ENCODE data around the gene DCLK2. TPM values are rescaled to one million over a fixed set of nuclear protein-coding genes. Genes with fewer than 3 reads are reported as not detected.

The DCLK2 gene
- total RNA-seq, 1 donor from 2014 or later, result 32.6 TPM

DNA sequence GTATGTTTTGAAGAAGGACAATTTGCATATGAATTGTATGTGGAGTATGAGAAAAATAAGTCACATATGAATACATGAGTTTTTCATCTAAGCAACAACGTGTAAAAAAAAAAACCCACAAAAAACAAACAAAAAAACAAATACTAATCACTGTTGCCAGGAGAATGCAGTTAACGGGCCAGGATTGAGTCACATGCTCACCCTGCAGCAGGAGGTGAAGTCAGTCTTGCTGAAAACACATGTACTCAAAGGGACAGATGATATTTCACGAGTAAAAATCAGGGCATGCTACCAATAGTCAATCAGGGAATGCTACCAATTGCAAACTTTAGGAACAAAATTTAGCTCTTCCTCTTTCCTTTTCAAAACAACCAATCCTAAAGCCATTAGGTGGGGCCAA lies 10.4 kb upstream of the DCLK2 start:
- intact Hi-C loops (cut with DNase I), result no loop called here
- DNase-seq (ENCODE audit: low spot score), result no peak

GRCh38 chr4:150068300-150068960 lies 9.8 kb upstream of the DCLK2 start:
- intact Hi-C loops (cut with DNase I), result no loop called here
- no peak for DNase-seq (ENCODE audit: low spot score)

DNA sequence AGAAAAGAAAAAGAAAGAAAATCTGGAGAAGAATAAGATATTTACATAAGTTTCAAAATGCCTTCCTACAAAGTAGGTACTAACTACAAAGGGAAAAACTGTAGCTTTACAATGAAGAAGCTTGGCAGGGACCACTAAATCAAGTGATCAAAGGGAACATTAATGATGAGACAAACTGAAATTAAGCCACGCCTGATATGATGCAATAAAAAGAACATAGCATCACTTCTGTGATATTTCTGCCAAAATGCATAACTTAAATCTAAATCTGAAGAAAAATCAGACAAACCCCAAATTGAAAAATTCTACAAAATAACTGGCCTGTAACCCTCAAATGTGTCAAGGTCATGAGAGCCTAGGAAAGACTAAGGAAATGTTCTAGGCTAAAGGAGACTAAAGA lies 8.9 kb upstream of the DCLK2 start:
- intact Hi-C loops (cut with DNase I), result no loop called here

DNA sequence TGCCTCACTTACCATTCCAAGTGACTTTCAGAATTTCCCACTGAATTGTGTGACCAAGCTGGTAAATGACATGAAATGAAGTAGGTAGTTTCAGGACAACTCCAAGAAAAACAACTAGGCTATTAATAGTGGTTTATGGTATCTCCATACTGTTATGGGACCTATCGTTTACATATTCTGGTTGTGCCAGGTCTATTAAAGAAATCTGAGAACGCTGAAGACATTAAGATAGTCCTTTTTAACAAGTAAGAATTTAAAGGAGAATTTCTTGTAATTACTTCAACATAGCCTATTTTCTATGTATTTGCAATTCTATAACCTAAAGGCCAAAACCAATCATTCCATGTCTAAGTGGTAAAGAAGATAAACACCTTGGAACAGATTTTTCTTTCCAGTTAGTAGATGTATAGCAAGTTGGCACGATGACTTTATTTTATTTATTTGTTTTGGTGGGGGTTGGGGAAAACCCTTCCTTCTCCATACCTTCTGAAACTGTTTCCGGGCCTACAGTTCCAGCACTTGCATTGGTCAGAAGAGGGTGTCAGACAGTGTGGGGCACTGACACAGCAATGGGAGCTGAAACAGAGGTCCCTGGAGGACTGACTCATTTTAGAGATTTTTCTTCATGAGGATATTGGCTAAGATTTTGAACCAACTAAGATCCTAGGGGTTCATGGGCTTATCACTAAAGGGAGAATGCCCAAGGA lies 7.6 kb upstream of the DCLK2 start:
- intact Hi-C loops (cut with DNase I), result no loop called here
- DNase-seq (ENCODE audit: low spot score), result no peak

More for the DNA sequence above, 8.9 kb upstream of the DCLK2 start:
- DNase-seq (ENCODE audit: low spot score), result no peak

GRCh38 chr4:150072471-150072870 lies 5.8 kb upstream of the DCLK2 start:
- DNase-seq (ENCODE audit: low spot score), result no peak
- intact Hi-C loops (cut with DNase I), result no loop called here

- intact Hi-C loops (cut with DNase I), result no loop called here
- DNase-seq (ENCODE audit: low spot score), result no peak
Measured at GRCh38 chr4:150072906-150073714, 5.1 kb upstream of the DCLK2 start.

- intact Hi-C loops (cut with DNase I), result no loop called here
- no peak for DNase-seq (ENCODE audit: low spot score)
Measured at GRCh38 chr4:150074064-150074463, 4.2 kb upstream of the DCLK2 start.

DNA sequence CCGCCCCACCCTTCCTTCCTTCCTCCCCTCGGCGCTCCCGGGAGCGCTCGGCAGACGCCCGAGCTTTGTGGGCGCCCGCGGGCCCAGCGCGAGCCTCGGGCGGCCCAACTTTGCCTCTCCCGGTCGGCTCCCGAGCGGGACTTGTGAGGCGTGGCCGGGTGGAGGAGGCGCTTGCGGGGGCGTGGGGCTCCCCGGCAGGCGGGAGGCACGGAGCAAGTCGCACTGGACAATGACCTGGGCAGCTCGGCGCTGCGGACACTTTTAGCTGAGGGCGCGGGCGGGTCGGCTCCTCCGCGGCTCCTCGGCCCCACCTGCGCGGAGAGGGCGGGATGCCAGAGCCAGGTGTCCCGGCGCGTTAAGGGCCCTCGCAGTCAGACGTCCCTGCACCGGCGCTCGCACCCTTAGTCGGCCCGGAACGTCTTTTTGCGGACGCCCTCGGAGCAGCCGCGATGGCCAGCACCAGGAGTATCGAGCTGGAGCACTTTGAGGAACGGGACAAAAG lies 385 bp downstream of the DCLK2 start:
- peak; percentile 79 for DNase-seq (ENCODE audit: low spot score)

DNA sequence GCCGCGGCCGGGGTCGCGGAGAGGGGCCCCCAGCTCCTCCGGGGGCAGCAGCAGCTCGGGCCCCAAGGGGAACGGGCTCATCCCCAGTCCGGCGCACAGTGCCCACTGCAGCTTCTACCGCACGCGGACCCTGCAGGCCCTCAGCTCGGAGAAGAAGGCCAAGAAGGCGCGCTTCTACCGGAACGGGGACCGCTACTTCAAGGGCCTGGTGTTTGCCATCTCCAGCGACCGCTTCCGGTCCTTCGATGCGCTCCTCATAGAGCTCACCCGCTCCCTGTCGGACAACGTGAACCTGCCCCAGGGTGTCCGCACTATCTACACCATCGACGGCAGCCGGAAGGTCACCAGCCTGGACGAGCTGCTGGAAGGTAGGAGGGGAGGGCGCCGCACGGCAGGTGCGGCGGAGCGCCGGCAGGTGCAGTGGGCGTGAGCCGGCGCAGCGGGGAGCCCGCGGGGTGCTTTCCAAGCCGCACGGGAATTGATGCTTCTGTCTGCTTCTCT lies 886 bp downstream of the DCLK2 start:
- intact Hi-C loops (cut with DNase I), result loop anchor here (5.0 kb wide), 5 partner anchors 38 to 153 kb away; no protein-coding TSS in a partner anchor
- no peak for DNase-seq (ENCODE audit: low spot score)

More for the DNA sequence above, 385 bp downstream of the DCLK2 start:
- intact Hi-C loops (cut with DNase I), result loop anchor here (5.0 kb wide), 5 partner anchors 39 to 154 kb away; no protein-coding TSS in a partner anchor

- DNase-seq (ENCODE audit: low spot score), result no peak
- intact Hi-C loops (cut with DNase I), result no loop called here
Measured at GRCh38 chr4:150080337-150080736, 2.1 kb downstream of the DCLK2 start.

GRCh38 chr4:150080875-150081274 lies 2.6 kb downstream of the DCLK2 start:
- no peak for DNase-seq (ENCODE audit: low spot score)
- intact Hi-C loops (cut with DNase I), result no loop called here

GRCh38 chr4:150082241-150082640 lies 4.0 kb downstream of the DCLK2 start:
- intact Hi-C loops (cut with DNase I), result no loop called here
- no peak for DNase-seq (ENCODE audit: low spot score)

- intact Hi-C loops (cut with DNase I), result no loop called here
- DNase-seq (ENCODE audit: low spot score), result no peak
Measured at GRCh38 chr4:150087006-150087405, 8.8 kb downstream of the DCLK2 start.

DNA sequence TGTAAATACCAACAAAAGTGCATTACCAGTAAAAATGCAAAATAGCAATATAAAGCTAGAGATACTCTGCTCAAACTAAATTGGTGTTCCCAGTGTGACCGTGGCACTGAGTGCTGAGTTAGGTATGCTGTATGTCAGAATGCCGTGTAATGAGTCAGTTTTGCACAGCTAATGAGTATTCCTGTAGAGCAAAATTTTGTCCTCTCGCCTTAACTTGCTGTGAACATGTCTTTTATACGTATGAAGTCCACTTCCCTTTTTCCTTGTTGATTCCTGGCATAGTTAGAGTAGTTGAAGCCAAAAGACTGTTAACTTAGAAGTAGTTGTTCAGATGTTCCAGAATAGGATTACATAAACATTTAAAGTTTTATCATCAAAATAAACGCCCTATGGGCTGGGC lies 11.5 kb downstream of the DCLK2 start:
- no peak for DNase-seq (ENCODE audit: low spot score)
- intact Hi-C loops (cut with DNase I), result no loop called here

- no peak for DNase-seq (ENCODE audit: low spot score)
- intact Hi-C loops (cut with DNase I), result no loop called here
Measured at GRCh38 chr4:150090836-150091235, 12.6 kb downstream of the DCLK2 start.

- DNase-seq (ENCODE audit: low spot score), result no peak
- intact Hi-C loops (cut with DNase I), result no loop called here
Measured at GRCh38 chr4:150094676-150095075, 16.4 kb downstream of the DCLK2 start.

DNA sequence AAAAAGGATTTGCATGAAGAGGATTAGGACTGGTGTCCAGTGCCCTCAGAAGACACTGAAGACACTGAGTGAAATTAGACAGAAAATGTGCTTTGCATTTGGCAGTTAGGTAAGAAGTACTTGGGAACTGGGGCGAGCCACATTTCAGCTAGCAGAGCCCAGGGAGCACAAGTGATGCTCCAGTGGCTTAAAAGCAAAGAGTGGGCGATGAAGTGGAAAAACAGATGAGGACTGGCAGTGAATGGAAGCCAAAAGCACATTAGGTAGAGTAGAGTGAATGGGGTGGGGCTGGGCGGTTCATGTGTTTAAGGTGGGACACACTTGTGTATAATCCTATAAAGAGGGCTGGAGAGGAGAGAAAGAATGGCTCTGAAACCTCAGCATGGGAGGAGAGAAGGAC lies 18.4 kb downstream of the DCLK2 start:
- intact Hi-C loops (cut with DNase I), result no loop called here
- no peak for DNase-seq (ENCODE audit: low spot score)

DNA sequence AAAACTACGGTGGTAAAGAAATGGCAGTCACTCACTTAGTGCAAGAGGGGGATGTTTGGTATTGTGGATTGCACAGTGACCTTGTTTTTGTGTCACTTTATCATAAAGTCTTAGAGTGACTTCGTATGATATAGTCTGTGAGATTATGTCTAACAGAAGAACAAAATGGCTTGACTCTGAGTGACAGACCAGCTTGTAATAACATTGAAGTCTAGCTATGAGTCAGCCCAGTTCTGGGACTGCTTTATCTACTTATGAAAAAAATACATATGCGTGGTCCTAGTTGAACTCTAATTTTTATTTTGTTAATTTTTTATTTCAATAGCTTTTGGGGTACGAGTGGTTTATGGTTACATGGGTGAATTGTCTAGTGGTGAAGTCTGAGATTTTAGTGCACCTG lies 20.0 kb downstream of the DCLK2 start:
- no peak for DNase-seq (ENCODE audit: low spot score)
- intact Hi-C loops (cut with DNase I), result no loop called here

DNA sequence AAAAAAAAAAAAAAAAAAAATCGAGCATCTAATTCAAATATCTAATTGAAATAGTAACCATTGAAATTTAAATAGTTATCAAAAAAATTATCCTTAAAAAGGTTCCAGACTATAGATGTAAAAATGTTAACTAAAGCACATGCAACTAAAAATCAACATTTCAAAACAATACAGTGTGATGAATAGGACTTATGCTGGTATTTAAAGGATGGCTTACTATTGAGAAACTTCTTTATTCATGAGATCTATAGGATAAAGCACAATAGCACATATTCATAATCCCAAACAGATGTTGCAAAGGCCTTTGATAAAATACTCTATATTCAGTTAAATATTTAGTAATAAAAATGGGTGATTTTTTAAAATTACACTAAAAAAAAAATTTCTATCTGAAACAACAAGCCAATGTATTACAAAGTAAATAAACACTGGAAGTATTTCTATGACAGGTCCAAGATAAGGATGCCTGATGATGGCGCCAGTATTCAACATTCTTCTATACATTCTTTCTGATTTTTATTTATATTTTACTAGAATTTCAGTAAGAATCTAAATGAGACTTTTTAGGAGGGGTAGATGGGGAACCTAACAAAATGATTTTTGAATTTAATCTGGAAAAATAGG lies 26.3 kb downstream of the DCLK2 start:
- intact Hi-C loops (cut with DNase I), result no loop called here
- DNase-seq (ENCODE audit: low spot score), result no peak

DNA sequence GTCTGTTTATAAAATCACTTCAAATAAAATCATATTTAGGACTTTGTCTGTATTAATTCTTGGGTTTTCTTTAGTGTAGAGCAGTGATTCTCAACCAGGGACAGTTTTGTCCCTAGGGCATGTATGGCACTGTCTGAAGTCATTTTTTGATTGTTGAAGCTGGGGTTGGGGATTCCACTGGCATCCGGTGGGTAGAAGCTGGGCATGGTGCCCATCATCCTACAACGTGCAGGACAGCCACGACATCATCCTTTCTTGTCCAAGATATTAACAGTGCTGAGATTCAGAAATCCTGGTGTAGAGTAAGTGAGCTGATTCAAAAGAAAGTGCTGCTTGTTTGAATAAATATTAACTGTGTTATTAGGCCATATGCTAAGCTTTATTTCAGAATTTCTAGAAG lies 28.6 kb downstream of the DCLK2 start:
- no peak for DNase-seq (ENCODE audit: low spot score)
- intact Hi-C loops (cut with DNase I), result no loop called here
